ENCODE results near the gene CPEB1.

The CPEB1 gene

GRCh38 chr15:82570721-82571508 is 76.2 kb downstream of the CPEB1 start:
- no peaks in the 10 kb centered on the region for H3K36me3 ChIP-seq (ENCODE audit: control insufficient read depth, insufficient read depth, low read length)
- no peak overlapping the region for H2BK15ac ChIP-seq (replicated peaks; ENCODE audit: low read depth)
- H3K4me2 ChIP-seq (ENCODE audit: low read length), result no peak overlapping the region
- H3K18ac ChIP-seq (ENCODE audit: low read length), result no peak overlapping the region
- H3K9ac ChIP-seq (ENCODE audit: low read length), result no peak overlapping the region
- no peaks in the 10 kb centered on the region for H3K79me1 ChIP-seq (ENCODE audit: low read length)
- H2BK120ac ChIP-seq (ENCODE audit: low read depth, low read length), result no peak overlapping the region
- no peak overlapping the region for H2BK5ac ChIP-seq (ENCODE audit: low read length)
- no peak overlapping the region for H3K4ac ChIP-seq (ENCODE audit: low read depth, low read length)
- H3K4me3 ChIP-seq (ENCODE audit: low read length), result no peak overlapping the region
- no peak overlapping the region for H4K8ac ChIP-seq (ENCODE audit: low read depth, low read length)
- H3K27me3 ChIP-seq (ENCODE audit: insufficient read depth, low read length, poor library complexity), result no peaks in the 10 kb centered on the region
- H4K5ac ChIP-seq (ENCODE audit: low read length), result no peak overlapping the region
- peak overlapping the region; percentile 74 for H3K56ac ChIP-seq (ENCODE audit: low read length)
- WGBS (ENCODE audit: extremely low coverage, insufficient coverage, low lambda C conversion rate), result no CpG with 5 or more reads among the region's 7 CpGs
- DNase-seq, result peak; percentile 46
- no peak overlapping the region for H3K27ac ChIP-seq (ENCODE audit: low read depth, low read length)
- H3K23ac ChIP-seq (ENCODE audit: low read length), result no peak overlapping the region
- H2AK5ac ChIP-seq (ENCODE audit: low read length), result no peak overlapping the region
- peaks cover 5% of the 10 kb centered on the region for H3K4me1 ChIP-seq (ENCODE audit: control insufficient read depth, low read depth, low read length)
- H3K79me2 ChIP-seq (ENCODE audit: control insufficient read depth, insufficient read depth, low read length), result no peaks in the 10 kb centered on the region

- H2BK5ac ChIP-seq (ENCODE audit: low read length), result no peak overlapping the region
- no peak overlapping the region for H3K4ac ChIP-seq (ENCODE audit: low read depth, low read length)
- no peak overlapping the region for H3K4me3 ChIP-seq (ENCODE audit: low read length)
- DNase-seq, result no peak
- H3K36me3 ChIP-seq (ENCODE audit: control insufficient read depth, insufficient read depth, low read length), result no peaks in the 10 kb centered on the region
- no peaks in the 10 kb centered on the region for H3K79me1 ChIP-seq (ENCODE audit: low read length)
- no peak overlapping the region for H2AK5ac ChIP-seq (ENCODE audit: low read length)
- H3K4me1 ChIP-seq (ENCODE audit: control insufficient read depth, low read depth, low read length), result peaks cover 5% of the 10 kb centered on the region
- H3K56ac ChIP-seq (ENCODE audit: low read length), result no peak overlapping the region
- H4K5ac ChIP-seq (ENCODE audit: low read length), result no peak overlapping the region
- H4K8ac ChIP-seq (ENCODE audit: low read depth, low read length), result no peak overlapping the region
- H3K18ac ChIP-seq (ENCODE audit: low read length), result no peak overlapping the region
- no peak overlapping the region for H3K4me2 ChIP-seq (ENCODE audit: low read length)
- H2BK15ac ChIP-seq (replicated peaks; ENCODE audit: low read depth), result no peak overlapping the region
- no peak overlapping the region for H3K23ac ChIP-seq (ENCODE audit: low read length)
- H3K79me2 ChIP-seq (ENCODE audit: control insufficient read depth, insufficient read depth, low read length), result no peaks in the 10 kb centered on the region
- no CpG with 5 or more reads among the region's 4 CpGs for WGBS (ENCODE audit: extremely low coverage, insufficient coverage, low lambda C conversion rate)
- no peak overlapping the region for H2BK120ac ChIP-seq (ENCODE audit: low read depth, low read length)
- no peak overlapping the region for H3K27ac ChIP-seq (ENCODE audit: low read depth, low read length)
- H3K27me3 ChIP-seq (ENCODE audit: insufficient read depth, low read length, poor library complexity), result no peaks in the 10 kb centered on the region
- no peak overlapping the region for H3K9ac ChIP-seq (ENCODE audit: low read length)
Observed at GRCh38 chr15:82569834-82570233, 77.3 kb downstream of the CPEB1 start.

GRCh38 chr15:82568986-82569385 is 78.2 kb downstream of the CPEB1 start:
- no peak overlapping the region for H2BK15ac ChIP-seq (replicated peaks; ENCODE audit: low read depth)
- no peak overlapping the region for H2AK5ac ChIP-seq (ENCODE audit: low read length)
- H4K8ac ChIP-seq (ENCODE audit: low read depth, low read length), result no peak overlapping the region
- H2BK5ac ChIP-seq (ENCODE audit: low read length), result no peak overlapping the region
- no peak overlapping the region for H3K4ac ChIP-seq (ENCODE audit: low read depth, low read length)
- no peak overlapping the region for H3K23ac ChIP-seq (ENCODE audit: low read length)
- H3K36me3 ChIP-seq (ENCODE audit: control insufficient read depth, insufficient read depth, low read length), result no peaks in the 10 kb centered on the region
- no peak for DNase-seq
- H3K27me3 ChIP-seq (ENCODE audit: insufficient read depth, low read length, poor library complexity), result no peaks in the 10 kb centered on the region
- no peak overlapping the region for H3K56ac ChIP-seq (ENCODE audit: low read length)
- no CpG with 5 or more reads among the region's 5 CpGs for WGBS (ENCODE audit: extremely low coverage, insufficient coverage, low lambda C conversion rate)
- no peak overlapping the region for H2BK120ac ChIP-seq (ENCODE audit: low read depth, low read length)
- peaks cover 5% of the 10 kb centered on the region for H3K4me1 ChIP-seq (ENCODE audit: control insufficient read depth, low read depth, low read length)
- H3K4me3 ChIP-seq (ENCODE audit: low read length), result no peak overlapping the region
- no peak overlapping the region for H3K4me2 ChIP-seq (ENCODE audit: low read length)
- no peak overlapping the region for H3K27ac ChIP-seq (ENCODE audit: low read depth, low read length)
- no peak overlapping the region for H4K5ac ChIP-seq (ENCODE audit: low read length)
- no peaks in the 10 kb centered on the region for H3K79me2 ChIP-seq (ENCODE audit: control insufficient read depth, insufficient read depth, low read length)
- no peak overlapping the region for H3K9ac ChIP-seq (ENCODE audit: low read length)
- no peak overlapping the region for H3K18ac ChIP-seq (ENCODE audit: low read length)
- no peaks in the 10 kb centered on the region for H3K79me1 ChIP-seq (ENCODE audit: low read length)

- Histone ChIP-seq H3K27ac (ENCODE audit: low read depth, low read length) (no peak overlapping the region), H4K5ac (ENCODE audit: low read length) (no peak overlapping the region), H3K56ac (ENCODE audit: low read length) (no peak overlapping the region), H3K79me1 (ENCODE audit: low read length) (no peaks in the 10 kb centered on the region), H2BK15ac (replicated peaks; ENCODE audit: low read depth) (no peak overlapping the region), H4K8ac (ENCODE audit: low read depth, low read length) (no peak overlapping the region), H3K79me2 (ENCODE audit: control insufficient read depth, insufficient read depth, low read length) (no peaks in the 10 kb centered on the region), H3K36me3 (ENCODE audit: control insufficient read depth, insufficient read depth, low read length) (no peaks in the 10 kb centered on the region), H3K4me3 (ENCODE audit: low read length) (no peak overlapping the region), H2BK5ac (ENCODE audit: low read length) (no peak overlapping the region), H3K23ac (ENCODE audit: low read length) (no peak overlapping the region), H3K9ac (ENCODE audit: low read length) (no peak overlapping the region), H3K4me2 (ENCODE audit: low read length) (no peak overlapping the region), H3K4ac (ENCODE audit: low read depth, low read length) (no peak overlapping the region), H3K27me3 (ENCODE audit: insufficient read depth, low read length, poor library complexity) (no peaks in the 10 kb centered on the region), H3K4me1 (ENCODE audit: control insufficient read depth, low read depth, low read length) (peaks cover 5% of the 10 kb centered on the region), H3K18ac (ENCODE audit: low read length) (no peak overlapping the region), H2AK5ac (ENCODE audit: low read length) (no peak overlapping the region), H2BK120ac (ENCODE audit: low read depth, low read length) (no peak overlapping the region)
- DNase-seq, result no peak
- no CpG with 5 or more reads among the region's 2 CpGs for WGBS (ENCODE audit: extremely low coverage, insufficient coverage, low lambda C conversion rate)
Observed at GRCh38 chr15:82567661-82568060, 79.5 kb downstream of the CPEB1 start.

GRCh38 chr15:82566690-82567089 is 80.5 kb downstream of the CPEB1 start:
- Histone ChIP-seq H3K23ac (ENCODE audit: low read length) (no peak overlapping the region), H3K4me1 (ENCODE audit: control insufficient read depth, low read depth, low read length) (peaks cover 5% of the 10 kb centered on the region), H3K27ac (ENCODE audit: low read depth, low read length) (no peak overlapping the region), H3K18ac (ENCODE audit: low read length) (no peak overlapping the region), H3K4ac (ENCODE audit: low read depth, low read length) (no peak overlapping the region), H3K4me2 (ENCODE audit: low read length) (no peak overlapping the region), H3K36me3 (ENCODE audit: control insufficient read depth, insufficient read depth, low read length) (no peaks in the 10 kb centered on the region), H3K27me3 (ENCODE audit: insufficient read depth, low read length, poor library complexity) (no peaks in the 10 kb centered on the region), H3K79me1 (ENCODE audit: low read length) (no peaks in the 10 kb centered on the region), H3K4me3 (ENCODE audit: low read length) (no peak overlapping the region), H2AK5ac (ENCODE audit: low read length) (no peak overlapping the region), H3K56ac (ENCODE audit: low read length) (no peak overlapping the region), H3K79me2 (ENCODE audit: control insufficient read depth, insufficient read depth, low read length) (no peaks in the 10 kb centered on the region), H2BK120ac (ENCODE audit: low read depth, low read length) (no peak overlapping the region), H2BK15ac (replicated peaks; ENCODE audit: low read depth) (no peak overlapping the region), H4K5ac (ENCODE audit: low read length) (no peak overlapping the region), H2BK5ac (ENCODE audit: low read length) (no peak overlapping the region), H3K9ac (ENCODE audit: low read length) (no peak overlapping the region), H4K8ac (ENCODE audit: low read depth, low read length) (no peak overlapping the region)
- no CpG with 5 or more reads among the region's 1 CpG for WGBS (ENCODE audit: extremely low coverage, insufficient coverage, low lambda C conversion rate)
- no peak for DNase-seq

GRCh38 chr15:82558502-82558901 is 88.7 kb downstream of the CPEB1 start:
- no CpG with 5 or more reads among the region's 1 CpG for WGBS (ENCODE audit: extremely low coverage, insufficient coverage, low lambda C conversion rate)

More at GRCh38 chr15:82558502-82558901, 88.7 kb downstream of the CPEB1 start:
- no peak overlapping the region for H2AK5ac ChIP-seq (ENCODE audit: low read length)
- no peak overlapping the region for H2BK5ac ChIP-seq (ENCODE audit: low read length)
- no peak overlapping the region for H3K9ac ChIP-seq (ENCODE audit: low read length)
- H2BK15ac ChIP-seq (replicated peaks; ENCODE audit: low read depth), result no peak overlapping the region
- no peaks in the 10 kb centered on the region for H3K4me1 ChIP-seq (ENCODE audit: control insufficient read depth, low read depth, low read length)
- no peaks in the 10 kb centered on the region for H3K27me3 ChIP-seq (ENCODE audit: insufficient read depth, low read length, poor library complexity)
- no peak overlapping the region for H3K27ac ChIP-seq (ENCODE audit: low read depth, low read length)
- no peak overlapping the region for H4K5ac ChIP-seq (ENCODE audit: low read length)
- DNase-seq, result no peak
- no peaks in the 10 kb centered on the region for H3K36me3 ChIP-seq (ENCODE audit: control insufficient read depth, insufficient read depth, low read length)
- H2BK120ac ChIP-seq (ENCODE audit: low read depth, low read length), result no peak overlapping the region
- H3K4me3 ChIP-seq (ENCODE audit: low read length), result no peak overlapping the region
- H3K56ac ChIP-seq (ENCODE audit: low read length), result no peak overlapping the region
- no peaks in the 10 kb centered on the region for H3K79me1 ChIP-seq (ENCODE audit: low read length)
- no peak overlapping the region for H3K23ac ChIP-seq (ENCODE audit: low read length)
- no peak overlapping the region for H4K8ac ChIP-seq (ENCODE audit: low read depth, low read length)
- no peaks in the 10 kb centered on the region for H3K79me2 ChIP-seq (ENCODE audit: control insufficient read depth, insufficient read depth, low read length)
- H3K4ac ChIP-seq (ENCODE audit: low read depth, low read length), result no peak overlapping the region
- H3K4me2 ChIP-seq (ENCODE audit: low read length), result no peak overlapping the region
- H3K18ac ChIP-seq (ENCODE audit: low read length), result no peak overlapping the region

All from mesendoderm (in vitro differentiated cells).